Loucy (cell line): ENCODE results near the gene KCMF1.

Experiments
- EZH2phosphoT487 ChIP-seq: fragments of 200-600 bp; IDR thresholded peaks from 2 replicates; pipeline ENCODE4 v1.6.1; 2018; ENCODE audit warnings: antibody characterized with exemption, mild to moderate bottlenecking, moderate library complexity, borderline replicate concordance
- TF ChIP-seq, protein P1 (sequence below): fragments of 200-600 bp; sonication (generic); conservative IDR thresholded peaks from 2 replicates; pipeline ENCODE4 v1.5.1; 2014; ENCODE audit warnings: mild to moderate bottlenecking, antibody characterized with exemption, low read length

DNA sequence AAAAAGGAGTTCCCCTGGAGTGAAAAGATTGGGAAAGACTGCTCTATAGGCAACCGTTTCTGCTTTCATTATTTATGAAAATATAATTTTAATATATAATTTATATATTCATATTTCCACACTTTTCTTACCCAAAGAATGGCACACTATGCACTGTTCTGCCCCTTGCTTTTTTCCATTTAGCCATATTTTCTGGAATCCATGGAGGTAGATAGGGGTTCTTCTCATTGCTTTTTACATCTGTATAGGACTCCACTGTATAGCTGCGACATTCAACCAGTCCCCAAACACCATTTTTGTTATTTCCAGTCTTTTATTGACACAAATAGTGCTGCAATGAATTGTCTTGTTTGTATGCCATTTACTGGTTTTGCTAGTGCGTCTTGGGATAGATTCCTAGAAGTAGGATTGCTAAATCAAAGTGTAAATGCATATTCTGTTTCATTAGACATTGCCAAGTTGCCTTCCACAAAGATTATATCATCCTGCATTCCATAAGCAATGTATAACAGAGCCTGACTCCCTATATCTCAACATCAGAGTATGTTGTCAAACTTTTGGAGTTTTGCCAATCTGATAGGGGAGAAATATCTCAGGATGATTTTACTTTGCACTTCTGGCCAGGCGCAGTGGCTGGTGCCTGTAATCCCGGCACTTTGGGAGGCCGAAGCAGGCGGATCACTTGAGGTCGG is 135.7 kb downstream of the KCMF1 start:
- TF ChIP-seq, protein P1, sequence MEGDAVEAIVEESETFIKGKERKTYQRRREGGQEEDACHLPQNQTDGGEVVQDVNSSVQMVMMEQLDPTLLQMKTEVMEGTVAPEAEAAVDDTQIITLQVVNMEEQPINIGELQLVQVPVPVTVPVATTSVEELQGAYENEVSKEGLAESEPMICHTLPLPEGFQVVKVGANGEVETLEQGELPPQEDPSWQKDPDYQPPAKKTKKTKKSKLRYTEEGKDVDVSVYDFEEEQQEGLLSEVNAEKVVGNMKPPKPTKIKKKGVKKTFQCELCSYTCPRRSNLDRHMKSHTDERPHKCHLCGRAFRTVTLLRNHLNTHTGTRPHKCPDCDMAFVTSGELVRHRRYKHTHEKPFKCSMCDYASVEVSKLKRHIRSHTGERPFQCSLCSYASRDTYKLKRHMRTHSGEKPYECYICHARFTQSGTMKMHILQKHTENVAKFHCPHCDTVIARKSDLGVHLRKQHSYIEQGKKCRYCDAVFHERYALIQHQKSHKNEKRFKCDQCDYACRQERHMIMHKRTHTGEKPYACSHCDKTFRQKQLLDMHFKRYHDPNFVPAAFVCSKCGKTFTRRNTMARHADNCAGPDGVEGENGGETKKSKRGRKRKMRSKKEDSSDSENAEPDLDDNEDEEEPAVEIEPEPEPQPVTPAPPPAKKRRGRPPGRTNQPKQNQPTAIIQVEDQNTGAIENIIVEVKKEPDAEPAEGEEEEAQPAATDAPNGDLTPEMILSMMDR: no peak
- no peak for TF ChIP-seq EZH2phosphoT487
